ENCODE data around the gene TSPAN9. TPM values are rescaled to one million over a fixed set of nuclear protein-coding genes. Genes with fewer than 3 reads are reported as not detected.

Gene TSPAN9
- total RNA-seq, 1 experiment from 2014 or later, result 9.6 TPM

GRCh38 chr12:3107071-3107583, 29.9 kb downstream of the TSPAN9 start:
- Histone ChIP-seq H3K4me2 (no peak overlapping the region), H3K9me2 (ENCODE audit: insufficient read depth) (no peaks in the 10 kb centered on the region), H3F3A (ENCODE audit: insufficient read depth, low read depth) (no peaks in the 10 kb centered on the region), H3K9me3 (ENCODE audit: insufficient read depth, low read depth) (no peaks in the 10 kb centered on the region), H4K20me1 (ENCODE audit: insufficient read depth) (0 out of 2 replicates have a peak, but pooled peaks cover 4% of the 10 kb centered on the region), H3K79me2 (ENCODE audit: low read depth) (no peaks in the 10 kb centered on the region), H2AFZ (no peak overlapping the region), H3K27me3 (ENCODE audit: insufficient read depth, low read depth) (no peaks in the 10 kb centered on the region), H3K27ac (no peak overlapping the region), H3K4me3 (no peak overlapping the region), H3K36me3 (ENCODE audit: low read depth) (no peaks in the 10 kb centered on the region), H3K4me1 (replicated peaks; ENCODE audit: insufficient read depth) (no peaks in the 10 kb centered on the region)
- intact Hi-C loops (cut with micrococcal nuclease; ENCODE audit: unreplicated experiment), result no loop called here
- ChIA-PET POLR2A (ENCODE audit: unreplicated experiment) (no interaction called here), CTCF (no interaction called here)
- no peak for DNase-seq
- BruUV-seq (replicated peaks), result no TSS peak
- TF ChIP-seq EZH2 (IDR thresholded peaks at IDR 0.05; ENCODE audit: low read depth), result no peak
- TF ChIP-seq, protein P1, sequence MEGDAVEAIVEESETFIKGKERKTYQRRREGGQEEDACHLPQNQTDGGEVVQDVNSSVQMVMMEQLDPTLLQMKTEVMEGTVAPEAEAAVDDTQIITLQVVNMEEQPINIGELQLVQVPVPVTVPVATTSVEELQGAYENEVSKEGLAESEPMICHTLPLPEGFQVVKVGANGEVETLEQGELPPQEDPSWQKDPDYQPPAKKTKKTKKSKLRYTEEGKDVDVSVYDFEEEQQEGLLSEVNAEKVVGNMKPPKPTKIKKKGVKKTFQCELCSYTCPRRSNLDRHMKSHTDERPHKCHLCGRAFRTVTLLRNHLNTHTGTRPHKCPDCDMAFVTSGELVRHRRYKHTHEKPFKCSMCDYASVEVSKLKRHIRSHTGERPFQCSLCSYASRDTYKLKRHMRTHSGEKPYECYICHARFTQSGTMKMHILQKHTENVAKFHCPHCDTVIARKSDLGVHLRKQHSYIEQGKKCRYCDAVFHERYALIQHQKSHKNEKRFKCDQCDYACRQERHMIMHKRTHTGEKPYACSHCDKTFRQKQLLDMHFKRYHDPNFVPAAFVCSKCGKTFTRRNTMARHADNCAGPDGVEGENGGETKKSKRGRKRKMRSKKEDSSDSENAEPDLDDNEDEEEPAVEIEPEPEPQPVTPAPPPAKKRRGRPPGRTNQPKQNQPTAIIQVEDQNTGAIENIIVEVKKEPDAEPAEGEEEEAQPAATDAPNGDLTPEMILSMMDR (conservative IDR thresholded peaks at IDR 0.05), result no peak

GRCh38 chr12:3107954-3108353, 30.8 kb downstream of the TSPAN9 start:
- POLR2A ChIA-PET (ENCODE audit: unreplicated experiment), result no interaction called here
- no peaks in the 10 kb centered on the region for H3F3A ChIP-seq (ENCODE audit: insufficient read depth, low read depth)
- no peaks in the 10 kb centered on the region for H3K4me1 ChIP-seq (replicated peaks; ENCODE audit: insufficient read depth)
- no peak overlapping the region for H3K27ac ChIP-seq
- CTCF ChIA-PET, result no interaction called here
- 0 out of 2 replicates have a peak, but pooled peaks cover 4% of the 10 kb centered on the region for H4K20me1 ChIP-seq (ENCODE audit: insufficient read depth)
- H3K9me2 ChIP-seq (ENCODE audit: insufficient read depth), result no peaks in the 10 kb centered on the region
- H3K79me2 ChIP-seq (ENCODE audit: low read depth), result no peaks in the 10 kb centered on the region
- H3K36me3 ChIP-seq (ENCODE audit: low read depth), result no peaks in the 10 kb centered on the region
- no peaks in the 10 kb centered on the region for H3K27me3 ChIP-seq (ENCODE audit: insufficient read depth, low read depth)
- no peak overlapping the region for H3K4me3 ChIP-seq
- no peaks in the 10 kb centered on the region for H3K9me3 ChIP-seq (ENCODE audit: insufficient read depth, low read depth)
- BruUV-seq (replicated peaks), result no TSS peak
- no peak for DNase-seq
- no peak overlapping the region for H3K4me2 ChIP-seq
- no peak for TF ChIP-seq EZH2 (IDR thresholded peaks at IDR 0.05; ENCODE audit: low read depth)
- TF ChIP-seq, protein P1 (conservative IDR thresholded peaks at IDR 0.05), result no peak
- H2AFZ ChIP-seq, result no peak overlapping the region
- intact Hi-C loops (cut with micrococcal nuclease; ENCODE audit: unreplicated experiment), result no loop called here

- Histone ChIP-seq H3K9me3 (ENCODE audit: insufficient read depth, low read depth) (no peaks in the 10 kb centered on the region), H2AFZ (no peak overlapping the region), H3K27ac (no peak overlapping the region), H3K4me3 (no peak overlapping the region), H3K4me1 (replicated peaks; ENCODE audit: insufficient read depth) (no peaks in the 10 kb centered on the region), H3K4me2 (no peak overlapping the region), H4K20me1 (ENCODE audit: insufficient read depth) (0 out of 2 replicates have a peak, but pooled peaks cover 4% of the 10 kb centered on the region), H3K9me2 (ENCODE audit: insufficient read depth) (no peaks in the 10 kb centered on the region), H3K36me3 (ENCODE audit: low read depth) (no peaks in the 10 kb centered on the region), H3K79me2 (ENCODE audit: low read depth) (no peaks in the 10 kb centered on the region), H3K27me3 (ENCODE audit: insufficient read depth, low read depth) (no peaks in the 10 kb centered on the region), H3F3A (ENCODE audit: insufficient read depth, low read depth) (no peaks in the 10 kb centered on the region)
- POLR2A ChIA-PET (ENCODE audit: unreplicated experiment), result no interaction called here
- DNase-seq, result no peak
- intact Hi-C loops (cut with micrococcal nuclease; ENCODE audit: unreplicated experiment), result no loop called here
- CTCF ChIA-PET, result no interaction called here
- no TSS peak for BruUV-seq (replicated peaks)
- TF ChIP-seq, protein P1 (conservative IDR thresholded peaks at IDR 0.05), result no peak
- TF ChIP-seq EZH2 (IDR thresholded peaks at IDR 0.05; ENCODE audit: low read depth), result no peak
These were observed 33.4 kb downstream of the TSPAN9 start for GRCh38 chr12:3110578-3110977.
